Measurements from ENCODE around the gene BCL11B. TPM values are rescaled to one million over a fixed set of nuclear protein-coding genes. Genes with fewer than 3 reads are reported as not detected.

BCL11B gene
- total RNA-seq, 6 donors from 2014 or later = 1.1 to 4.5 (median 2.2) TPM

GRCh38 chr14:99280852-99281251 is 8.9 kb upstream of the BCL11B start:
- Histone ChIP-seq H3K4me3 (no peak overlapping the region), H3K9me3 (no peaks in the 10 kb centered on the region), H3K4me1 (no peaks in the 10 kb centered on the region), H3K36me3 (no peaks in the 10 kb centered on the region), H3K27me3 (no peaks in the 10 kb centered on the region), H3K27ac (no peak overlapping the region)
- TF ChIP-seq CTCF (IDR thresholded peaks at IDR 0.05) (no peak), EP300 (IDR thresholded peaks at IDR 0.05) (no peak), POLR2AphosphoS5 (IDR thresholded peaks at IDR 0.05) (no peak), POLR2A (IDR thresholded peaks at IDR 0.05) (no peak)
- no peak for DNase-seq
- 45 to 63% methylated on average over 4 of the region's 4 CpGs for WGBS, 2 donors
- no peak for ATAC-seq (ENCODE audit: low FRiP score in 2 of 2)

GRCh38 chr14:99280066-99280731 is 8.2 kb upstream of the BCL11B start:
- Histone ChIP-seq H3K4me1 (no peaks in the 10 kb centered on the region), H3K27ac (no peak overlapping the region), H3K4me3 (no peak overlapping the region), H3K9me3 (no peaks in the 10 kb centered on the region), H3K36me3 (no peaks in the 10 kb centered on the region), H3K27me3 (peaks cover 0 to 2% (median 0%) of the 10 kb centered on the region in 4 donors)
- TF ChIP-seq EP300 (IDR thresholded peaks at IDR 0.05) (no peak), POLR2A (IDR thresholded peaks at IDR 0.05) (no peak), POLR2AphosphoS5 (IDR thresholded peaks at IDR 0.05) (no peak), CTCF (IDR thresholded peaks at IDR 0.05) (no peak)
- ATAC-seq (ENCODE audit: low FRiP score in 2 of 2) = no peak
- 83 to 90% methylated on average over 14 to 19 of the region's 19 CpGs for WGBS, 2 donors
- DNase-seq = no peak

GRCh38 chr14:99278836-99279235 is 6.8 kb upstream of the BCL11B start:
- 78 to 83% methylated on average over 6 of the region's 6 CpGs for WGBS, 2 donors
- DNase-seq = no peak
- TF ChIP-seq POLR2AphosphoS5 (IDR thresholded peaks at IDR 0.05) = no peak
- TF ChIP-seq POLR2A (IDR thresholded peaks at IDR 0.05) = no peak
- TF ChIP-seq EP300 (IDR thresholded peaks at IDR 0.05) = no peak
- TF ChIP-seq CTCF (IDR thresholded peaks at IDR 0.05) = no peak
- Histone ChIP-seq H3K9me3 (no peaks in the 10 kb centered on the region), H3K36me3 (no peaks in the 10 kb centered on the region), H3K4me3 (no peak overlapping the region), H3K4me1 (peaks cover 5 to 13% (median 9%) of the 10 kb centered on the region in 4 donors), H3K27ac (no peak overlapping the region), H3K27me3 (peaks cover 0 to 16% (median 0%) of the 10 kb centered on the region in 4 donors)
- no peak for ATAC-seq (ENCODE audit: low FRiP score in 2 of 2)

GRCh38 chr14:99277530-99277929 is 5.5 kb upstream of the BCL11B start:
- DNase-seq = no peak

More at GRCh38 chr14:99277530-99277929, 5.5 kb upstream of the BCL11B start:
- 26 to 40% methylated on average over 2 of the region's 2 CpGs for WGBS, 2 donors
- Histone ChIP-seq H3K4me3 (no peak overlapping the region), H3K36me3 (no peaks in the 10 kb centered on the region), H3K27me3 (peaks cover 0 to 26% (median 3%) of the 10 kb centered on the region in 4 donors), H3K27ac (no peak overlapping the region), H3K4me1 (peaks cover 17 to 26% (median 20%) of the 10 kb centered on the region in 4 donors), H3K9me3 (no peaks in the 10 kb centered on the region)
- TF ChIP-seq POLR2AphosphoS5 (IDR thresholded peaks at IDR 0.05) (no peak), CTCF (IDR thresholded peaks at IDR 0.05) (no peak)
- no peak for ATAC-seq (ENCODE audit: low FRiP score in 2 of 2)

Measured in upper lobe of left lung (tissue), 6 donors.